ENCODE data around the gene TMEM72.

Gene TMEM72

DNA sequence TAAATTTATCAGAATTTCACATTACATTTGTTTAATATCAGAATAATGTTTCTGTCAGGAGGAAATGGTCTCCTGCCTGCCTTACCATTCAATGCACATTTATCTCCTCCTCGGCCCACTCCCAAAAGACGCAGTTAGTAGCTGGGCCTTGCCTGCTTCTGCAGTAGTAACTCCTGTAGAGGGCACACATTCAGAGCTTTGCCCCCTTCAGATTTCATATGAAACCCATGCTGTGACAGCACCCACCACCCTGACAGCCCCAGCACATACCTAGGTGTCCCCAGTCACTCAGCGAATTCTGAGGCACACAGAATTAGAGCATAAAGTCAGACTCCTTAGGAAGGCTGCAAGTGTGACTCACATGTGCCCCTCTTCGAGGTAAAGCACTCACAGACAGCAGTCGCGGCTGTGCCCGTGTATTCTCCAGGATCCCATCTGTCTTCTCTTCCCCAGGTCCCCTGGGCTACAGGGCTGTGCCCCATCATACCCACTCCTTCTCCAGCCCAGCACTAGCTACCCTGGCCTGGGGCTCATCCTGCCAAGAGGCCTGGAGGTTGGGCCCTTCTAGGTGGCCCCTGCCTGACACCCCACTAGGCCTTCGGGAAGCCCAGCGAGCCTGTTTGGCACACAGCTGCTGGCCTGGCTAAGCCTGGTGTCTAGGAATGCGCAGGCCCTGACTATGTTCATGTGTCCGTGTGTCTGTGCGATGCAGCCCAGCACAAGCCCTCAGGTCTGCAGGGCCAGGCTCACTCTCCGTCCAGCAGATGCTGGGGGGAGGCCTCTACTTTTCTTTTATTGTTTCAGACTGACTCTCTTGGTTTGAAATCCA lies 72.1 kb downstream of the TMEM72 start:
- TF ChIP-seq ZNF274 (IDR thresholded peaks at IDR 0.05; ENCODE audit: low read depth, low read length), result no peak
- no peak for TF ChIP-seq SUZ12 (IDR thresholded peaks at IDR 0.05; ENCODE audit: extremely low read depth, insufficient read depth, insufficient read length)
- TF ChIP-seq YY1 (IDR thresholded peaks at IDR 0.05; ENCODE audit: insufficient read depth, insufficient read length), result no peak
- H3K9me3 ChIP-seq (ENCODE audit: insufficient read depth, low read length), result no peaks in the 10 kb centered on the region
- DNase-seq (ENCODE audit: low read depth, low spot score), result no peak
- H3K4me3 ChIP-seq (ENCODE audit: insufficient read length, low read depth), result no peak overlapping the region
- no peak overlapping the region for H3K9ac ChIP-seq (ENCODE audit: insufficient read length, low read depth)
- no peaks in the 10 kb centered on the region for H3K27me3 ChIP-seq (ENCODE audit: insufficient read depth, insufficient read length)
- H3K4me1 ChIP-seq (ENCODE audit: insufficient read depth, insufficient read length), result peaks cover 31% of the 10 kb centered on the region
- H3K36me3 ChIP-seq (ENCODE audit: insufficient read depth, insufficient read length, low read length), result peaks cover 18% of the 10 kb centered on the region

DNA sequence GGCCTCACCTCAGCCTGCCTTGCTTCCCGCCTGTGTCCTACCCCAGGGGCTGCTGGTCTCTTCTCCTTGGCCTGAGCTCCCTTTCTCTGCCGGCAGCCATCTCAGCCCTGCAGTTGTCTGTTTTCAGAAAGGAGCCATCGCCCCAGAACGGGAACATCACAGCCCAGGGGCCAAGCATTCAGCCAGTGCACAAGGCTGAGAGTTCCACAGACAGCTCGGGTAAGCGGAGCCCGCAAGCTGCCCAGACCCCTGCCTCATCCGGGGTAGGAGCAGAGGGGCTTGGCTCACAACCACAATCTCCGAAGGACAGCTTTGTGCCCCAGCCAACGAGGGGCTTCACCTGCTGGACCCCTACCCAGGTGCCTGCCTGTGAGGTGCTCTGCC lies 72.8 kb downstream of the TMEM72 start:
- Histone ChIP-seq H3K9me3 (ENCODE audit: insufficient read depth, low read length) (no peaks in the 10 kb centered on the region), H3K4me1 (ENCODE audit: insufficient read depth, insufficient read length) (peaks cover 32% of the 10 kb centered on the region), H3K27me3 (ENCODE audit: insufficient read depth, insufficient read length) (no peaks in the 10 kb centered on the region), H3K4me3 (ENCODE audit: insufficient read length, low read depth) (no peak overlapping the region), H3K9ac (ENCODE audit: insufficient read length, low read depth) (no peak overlapping the region), H3K36me3 (ENCODE audit: insufficient read depth, insufficient read length, low read length) (peaks cover 18% of the 10 kb centered on the region)
- TF ChIP-seq ZNF274 (IDR thresholded peaks at IDR 0.05; ENCODE audit: low read depth, low read length) (no peak), SUZ12 (IDR thresholded peaks at IDR 0.05; ENCODE audit: extremely low read depth, insufficient read depth, insufficient read length) (no peak)
- no peak for DNase-seq (ENCODE audit: low read depth, low spot score)

DNA sequence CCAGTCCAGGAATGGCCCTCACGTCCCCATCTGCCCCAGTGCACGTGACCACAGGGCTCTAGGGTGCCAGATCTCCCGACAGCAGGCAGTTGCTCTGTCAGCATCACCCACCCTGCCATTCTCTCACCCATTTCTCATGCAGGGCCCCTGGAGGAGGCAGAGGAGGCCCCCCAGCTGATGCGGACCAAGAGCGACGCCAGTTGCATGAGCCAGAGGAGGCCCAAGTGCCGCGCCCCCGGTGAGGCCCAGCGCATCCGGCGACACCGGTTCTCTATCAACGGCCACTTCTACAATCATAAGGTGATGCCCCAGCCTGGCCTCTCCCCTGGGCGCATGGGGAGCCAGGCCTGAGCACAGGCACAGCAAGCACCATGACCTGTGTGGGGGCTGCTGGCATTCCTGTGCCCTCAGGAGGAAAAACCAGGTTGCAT lies 73.5 kb downstream of the TMEM72 start:
- H3K4me1 ChIP-seq (ENCODE audit: insufficient read depth, insufficient read length), result peaks cover 32% of the 10 kb centered on the region
- TF ChIP-seq ZNF274 (IDR thresholded peaks at IDR 0.05; ENCODE audit: low read depth, low read length) (no peak), SUZ12 (IDR thresholded peaks at IDR 0.05; ENCODE audit: extremely low read depth, insufficient read depth, insufficient read length) (no peak), YY1 (IDR thresholded peaks at IDR 0.05; ENCODE audit: insufficient read depth, insufficient read length) (no peak)
- no peak overlapping the region for H3K9ac ChIP-seq (ENCODE audit: insufficient read length, low read depth)

DNA sequence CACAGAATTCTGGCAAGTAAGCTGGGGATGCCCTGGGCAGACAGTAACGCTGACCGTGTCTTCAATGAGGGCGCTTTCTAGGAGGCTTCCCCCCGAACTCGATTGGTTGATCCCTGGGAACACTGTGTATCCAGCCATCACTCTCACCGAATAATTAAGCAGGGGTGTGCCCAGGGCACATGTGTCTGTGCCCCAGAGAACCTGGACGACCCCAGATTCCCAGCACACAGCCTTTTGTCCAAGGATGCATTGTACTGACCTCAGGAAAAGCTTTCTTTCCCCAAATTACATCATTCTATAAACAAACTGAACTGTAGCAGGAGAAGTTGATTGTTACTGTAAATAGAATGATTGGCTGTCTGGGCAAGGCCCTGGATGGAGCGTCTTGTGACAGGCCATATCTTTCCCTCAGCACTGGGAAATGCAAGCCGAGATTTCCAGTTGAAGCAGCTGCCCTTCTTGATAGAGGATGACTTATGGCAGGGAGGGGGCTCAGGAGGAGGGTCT lies 74.1 kb downstream of the TMEM72 start:
- Histone ChIP-seq H3K9ac (ENCODE audit: insufficient read length, low read depth) (no peak overlapping the region), H3K4me1 (ENCODE audit: insufficient read depth, insufficient read length) (peaks cover 28% of the 10 kb centered on the region), H3K9me3 (ENCODE audit: insufficient read depth, low read length) (no peaks in the 10 kb centered on the region), H3K36me3 (ENCODE audit: insufficient read depth, insufficient read length, low read length) (peaks cover 18% of the 10 kb centered on the region), H3K27me3 (ENCODE audit: insufficient read depth, insufficient read length) (no peaks in the 10 kb centered on the region), H3K4me3 (ENCODE audit: insufficient read length, low read depth) (no peak overlapping the region)
- no peak for TF ChIP-seq SUZ12 (IDR thresholded peaks at IDR 0.05; ENCODE audit: extremely low read depth, insufficient read depth, insufficient read length)
- TF ChIP-seq YY1 (IDR thresholded peaks at IDR 0.05; ENCODE audit: insufficient read depth, insufficient read length), result no peak
- TF ChIP-seq ZNF274 (IDR thresholded peaks at IDR 0.05; ENCODE audit: low read depth, low read length), result no peak
- DNase-seq (ENCODE audit: low read depth, low spot score), result no peak

More for the DNA sequence above, 73.5 kb downstream of the TMEM72 start:
- Histone ChIP-seq H3K4me3 (ENCODE audit: insufficient read length, low read depth) (no peak overlapping the region), H3K36me3 (ENCODE audit: insufficient read depth, insufficient read length, low read length) (peaks cover 18% of the 10 kb centered on the region), H3K27me3 (ENCODE audit: insufficient read depth, insufficient read length) (no peaks in the 10 kb centered on the region), H3K9me3 (ENCODE audit: insufficient read depth, low read length) (no peaks in the 10 kb centered on the region)
- DNase-seq (ENCODE audit: low read depth, low spot score), result no peak

DNA sequence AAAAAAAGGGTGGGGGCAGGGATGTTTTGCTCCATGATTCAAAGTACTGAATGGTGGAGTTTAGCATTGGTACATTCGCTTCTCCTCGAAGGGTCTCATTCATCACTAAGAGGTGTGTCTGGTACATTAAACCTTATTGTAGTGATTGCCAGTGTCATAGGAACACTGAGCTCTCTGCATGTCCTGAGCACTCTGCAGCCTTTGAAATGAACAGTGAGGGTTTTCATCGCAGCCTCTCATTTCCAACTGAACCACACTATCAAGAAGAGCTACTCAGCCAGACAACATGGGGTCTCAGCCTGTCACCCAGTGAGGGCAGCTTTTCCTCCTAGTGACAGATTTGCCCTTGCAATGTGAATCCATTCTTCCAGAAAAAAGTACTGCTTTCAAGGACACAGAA lies 75.0 kb downstream of the TMEM72 start:
- DNase-seq (ENCODE audit: low read depth, low spot score), result no peak
- no peak overlapping the region for H3K4me3 ChIP-seq (ENCODE audit: insufficient read length, low read depth)
- H3K9ac ChIP-seq (ENCODE audit: insufficient read length, low read depth), result no peak overlapping the region
- peaks cover 34% of the 10 kb centered on the region for H3K4me1 ChIP-seq (ENCODE audit: insufficient read depth, insufficient read length)
- peaks cover 24% of the 10 kb centered on the region for H3K36me3 ChIP-seq (ENCODE audit: insufficient read depth, insufficient read length, low read length)
- H3K9me3 ChIP-seq (ENCODE audit: insufficient read depth, low read length), result no peaks in the 10 kb centered on the region
- TF ChIP-seq YY1 (IDR thresholded peaks at IDR 0.05; ENCODE audit: insufficient read depth, insufficient read length) (no peak), ZNF274 (IDR thresholded peaks at IDR 0.05; ENCODE audit: low read depth, low read length) (no peak)
- no peaks in the 10 kb centered on the region for H3K27me3 ChIP-seq (ENCODE audit: insufficient read depth, insufficient read length)
